Limb (tissue), 2 donors: Measurements from ENCODE around the gene MAP2K1.
"Not testable (repeated sequence)": the region's sequence is repeated elsewhere in the genome, so short reads cannot be mapped to it uniquely, and the experiment has no call there.

ENCODE experiments used
- DNase-seq, 2 donors: peaks; one replicate each; pipeline ENCODE4 v3.0.0-alpha.2; 2016; ENCODE audit errors: extremely low spot score in 2 of 2

Gene MAP2K1

DNA sequence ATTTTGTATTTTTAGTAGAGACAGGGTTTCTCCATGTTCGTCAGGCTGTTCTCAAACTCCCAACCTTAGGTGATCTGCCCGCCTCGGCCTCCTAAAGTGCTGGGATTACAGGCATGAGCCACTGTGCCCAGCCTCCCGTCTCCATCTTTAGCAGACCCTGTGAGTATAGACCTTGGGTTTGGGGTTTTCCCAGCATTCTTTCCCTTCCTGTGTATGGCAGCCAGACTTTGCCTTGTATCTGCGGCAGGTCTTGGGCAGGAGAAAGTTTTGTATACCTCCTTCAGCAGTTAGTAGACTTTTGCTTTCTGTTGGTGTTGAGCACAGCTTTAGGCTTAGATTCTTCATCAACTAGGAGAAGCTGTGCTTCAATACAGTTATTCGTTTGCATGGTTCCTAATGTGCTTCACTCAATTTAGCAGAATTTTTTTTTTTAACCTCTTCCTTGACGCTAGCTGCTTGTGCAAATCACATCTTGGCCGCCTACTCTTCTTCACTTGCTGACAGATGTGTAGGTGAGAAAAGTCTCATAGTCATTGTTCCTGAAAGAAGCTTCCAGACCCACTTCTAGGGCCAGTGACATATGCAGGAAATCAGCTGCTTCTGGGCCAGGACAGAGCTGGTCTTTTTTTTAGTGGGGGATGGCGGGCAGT, 38.4 kb downstream of the MAP2K1 start:
- DNase-seq, result no peak

DNA sequence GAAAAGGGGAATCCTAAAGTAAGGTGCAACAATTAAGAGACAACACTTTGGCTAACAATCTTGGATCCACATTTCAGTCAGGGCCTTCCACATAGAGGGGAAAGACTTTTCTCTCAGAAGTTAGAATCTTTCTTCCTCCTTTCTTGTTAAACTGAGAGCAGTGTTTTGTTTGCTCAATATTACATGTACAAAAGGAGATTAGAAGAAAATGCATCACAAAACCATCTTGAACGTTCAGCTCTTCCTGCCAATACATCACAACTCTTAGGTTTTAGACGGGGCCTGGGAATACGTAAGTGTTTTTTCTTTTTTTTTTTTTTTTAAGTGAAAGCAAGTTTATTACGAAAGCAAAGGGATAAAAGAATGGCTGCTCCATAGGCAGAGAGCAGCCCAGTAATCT, 39.1 kb downstream of the MAP2K1 start:
- DNase-seq, result no peak

- no peak for DNase-seq
Measured at GRCh38 chr15:66429117-66429516, 42.4 kb downstream of the MAP2K1 start.

DNA sequence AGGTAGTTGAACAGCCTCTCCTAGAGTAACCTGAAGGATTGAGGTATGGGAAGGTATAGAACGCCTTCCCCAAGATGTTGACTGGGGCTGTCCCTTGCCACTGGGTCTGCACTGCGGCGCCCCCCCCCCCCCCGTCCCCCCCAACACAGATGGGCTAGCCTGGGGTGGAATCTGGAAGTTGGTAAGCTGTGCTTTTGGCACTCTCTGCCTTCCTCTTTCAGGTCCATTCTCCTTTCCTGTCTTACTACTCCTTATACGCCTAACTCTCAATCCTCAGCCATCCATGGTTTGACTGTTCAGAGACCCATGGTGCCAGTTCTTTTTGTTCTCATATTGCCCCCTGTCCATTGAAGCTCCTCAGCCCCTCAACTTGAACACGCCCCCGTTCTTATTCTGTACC, 42.8 kb downstream of the MAP2K1 start:
- DNase-seq, result no peak

GRCh38 chr15:66430627-66431255, 44.0 kb downstream of the MAP2K1 start:
- DNase-seq, result no peak

DNA sequence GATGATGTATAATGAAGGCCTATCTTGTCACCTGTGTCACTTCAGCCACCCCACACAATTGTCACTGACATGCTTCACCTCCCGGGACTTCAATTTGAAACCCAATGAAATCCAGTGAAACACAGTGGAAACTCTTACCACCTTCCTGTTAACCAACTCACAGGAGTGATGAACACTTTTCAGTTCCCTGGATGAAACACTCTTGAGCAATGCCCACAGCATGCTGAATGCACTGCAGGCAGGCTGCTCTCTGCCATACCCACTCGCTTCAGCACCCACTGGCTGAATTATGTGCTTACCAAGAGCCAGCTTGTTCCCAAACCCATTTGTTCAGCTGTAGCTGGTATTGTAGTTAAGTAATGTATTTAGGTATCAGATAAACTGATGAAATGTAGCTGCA, 47.0 kb downstream of the MAP2K1 start:
- DNase-seq, result no peak

DNA sequence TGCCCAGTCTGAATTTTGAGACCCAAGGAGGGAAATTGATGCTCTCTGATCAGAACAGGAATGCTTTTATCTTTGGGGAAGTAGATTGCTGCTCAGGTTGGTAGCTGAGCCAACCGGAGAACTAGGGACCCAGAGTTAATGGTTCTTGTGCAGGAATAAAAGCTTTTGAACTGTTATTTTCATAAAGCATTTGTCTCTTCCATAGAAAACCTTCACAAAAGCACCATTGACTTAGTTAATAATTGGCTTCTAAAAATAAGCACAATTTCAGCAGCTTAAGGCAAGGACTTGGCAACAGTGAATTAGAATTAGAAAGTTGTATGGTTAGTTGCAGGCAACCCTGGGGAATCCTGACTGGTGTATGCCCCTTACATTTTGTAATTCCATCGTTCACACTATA, 53.8 kb downstream of the MAP2K1 start:
- no peak for DNase-seq

- DNase-seq, result no peak
Measured at GRCh38 chr15:66452420-66452819, 65.7 kb downstream of the MAP2K1 start.

DNA sequence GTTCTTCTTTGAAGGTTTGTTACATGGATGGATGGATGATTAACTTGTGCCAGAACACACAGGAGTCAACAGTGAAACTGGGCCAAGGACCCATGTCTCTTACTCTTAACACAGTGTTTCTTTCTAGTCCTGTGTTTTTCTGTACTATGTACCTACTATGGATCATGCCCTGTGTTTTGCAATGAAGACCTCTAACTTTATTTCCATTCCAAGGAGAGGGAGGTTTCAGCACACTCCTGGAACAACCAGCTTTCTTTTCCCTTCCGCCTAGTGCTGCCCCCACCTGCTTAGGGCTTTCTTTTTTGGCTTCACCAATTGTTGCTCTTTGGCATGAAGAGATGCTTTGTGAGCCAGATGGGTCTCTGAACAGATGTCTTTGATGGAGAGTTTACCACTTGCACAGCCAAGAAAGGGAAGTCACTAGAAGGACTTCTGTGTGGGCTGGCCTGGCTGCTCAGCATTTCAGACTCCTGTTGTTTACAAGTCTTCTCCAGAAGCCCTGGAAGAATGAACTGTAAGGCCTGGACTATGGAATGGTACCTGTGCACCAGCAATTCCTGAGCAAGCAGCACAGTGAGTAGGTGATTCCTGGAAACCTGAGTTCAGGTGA, 66.4 kb downstream of the MAP2K1 start:
- DNase-seq, result peak in 1 of 2 donors; percentile 30

DNA sequence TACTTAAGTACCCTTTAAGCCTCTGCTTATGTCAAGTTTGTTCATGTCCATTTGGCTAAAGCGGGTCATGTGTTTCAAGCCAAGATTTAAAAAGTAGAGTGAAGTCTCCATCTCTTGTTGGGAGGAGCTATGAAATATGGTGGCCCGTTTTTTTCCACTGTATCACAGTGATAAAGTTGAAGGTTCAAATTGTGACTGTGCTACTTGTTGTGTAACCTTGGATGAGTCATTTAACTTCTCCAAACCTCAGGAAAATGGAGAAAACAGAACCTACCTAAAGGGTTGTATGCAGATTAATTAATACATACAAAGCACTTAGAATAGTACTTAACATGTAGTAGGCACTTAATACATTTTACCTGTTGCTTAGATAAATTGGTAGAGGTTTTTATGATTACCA, 67.4 kb downstream of the MAP2K1 start:
- no peak for DNase-seq

GRCh38 chr15:66456211-66456610, 69.5 kb downstream of the MAP2K1 start:
- no peak for DNase-seq

GRCh38 chr15:66459818-66460615, 73.3 kb downstream of the MAP2K1 start:
- no peak for DNase-seq

- not testable (repeated sequence) for DNase-seq
Measured at GRCh38 chr15:66461294-66461693, 74.6 kb downstream of the MAP2K1 start.

DNA sequence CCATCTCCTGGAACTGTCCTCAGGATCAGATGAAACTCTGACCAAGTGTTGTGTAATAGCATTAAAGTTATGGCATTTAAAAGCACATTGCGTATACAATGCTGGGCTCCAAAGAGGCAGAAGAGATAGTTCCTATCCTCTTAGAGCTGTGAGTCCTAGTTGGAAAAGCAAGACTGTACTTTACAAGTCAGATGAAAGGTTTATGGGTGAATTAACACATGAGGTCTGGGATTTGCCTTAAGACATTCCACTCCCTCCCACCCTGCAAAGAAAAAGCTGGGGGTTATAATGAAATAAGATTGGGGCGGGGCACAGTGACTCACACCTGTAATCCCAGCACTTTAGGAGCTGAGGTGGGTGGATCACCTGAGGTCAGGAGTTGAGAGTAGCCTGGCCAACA, 75.2 kb downstream of the MAP2K1 start:
- no peak for DNase-seq

GRCh38 chr15:66462627-66463026, 75.9 kb downstream of the MAP2K1 start:
- DNase-seq, result no peak

GRCh38 chr15:66465294-66465693, 78.6 kb downstream of the MAP2K1 start:
- not testable (repeated sequence) for DNase-seq

- not testable (repeated sequence) for DNase-seq
Measured at GRCh38 chr15:66467162-66468040, 80.7 kb downstream of the MAP2K1 start.

DNA sequence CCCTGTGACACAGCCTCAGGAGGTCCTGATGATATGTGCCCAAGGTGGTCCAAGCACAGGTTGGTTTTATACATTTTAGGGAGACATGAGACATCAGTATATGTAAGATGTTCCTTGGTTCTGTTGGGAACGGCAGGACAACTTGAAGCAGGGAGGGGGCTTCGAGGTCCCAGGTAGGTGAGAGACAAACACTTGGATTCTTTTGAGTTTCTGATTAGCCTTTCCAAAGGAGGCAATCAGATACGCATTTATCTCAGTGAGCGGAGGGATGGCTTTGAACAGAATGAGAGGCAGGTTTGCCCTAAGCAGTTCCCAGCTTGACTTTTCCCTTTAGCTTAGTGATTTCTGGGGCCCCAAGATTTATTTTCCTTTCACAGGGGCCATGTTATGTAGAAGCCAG, 84.1 kb downstream of the MAP2K1 start:
- not testable (repeated sequence) for DNase-seq

- peak in 1 of 2 donors; percentile 8 for DNase-seq
Measured at GRCh38 chr15:66472176-66472999, 85.7 kb downstream of the MAP2K1 start.

- DNase-seq, result no peak
Measured at GRCh38 chr15:66474135-66474534, 87.4 kb downstream of the MAP2K1 start.
